A549 (cell line): ENCODE data around the gene APOM. TPM values are rescaled to one million over a fixed set of nuclear protein-coding genes. Genes with fewer than 3 reads are reported as not detected.

Experiments used
- ATAC-seq, 2 experiments: fragments of 200-7000 bp in 1 of 2; fragments of >200 bp in 1 of 2; cut with Nextera tagmentation in 1 of 2; cut with Tn5 transposase in 1 of 2; 3 replicates each; pipeline versions ENCODE4 v1.8.0 to v1.9.1; 2018 to 2020; ENCODE audit warnings: mild to moderate bottlenecking in 1 of 2, moderate library complexity in 1 of 2
- CTCF ChIA-PET: fragments of 300-600 bp; sonication (Branson Sonifier 250); formaldehyde crosslinking; extraction: SDS; loops from one replicate; lab custom pipeline; 2021; ENCODE audit warnings: antibody characterized with exemption, inconsistent platforms; lab: Yijun Ruan, JAX
- POLR2A ChIA-PET: fragments of 350-600 bp; formaldehyde crosslinking; extraction: SDS; loops from one replicate; lab custom pipeline; 2021; ENCODE audit warnings: antibody characterized with exemption, inconsistent platforms; lab: Yijun Ruan, JAX
- DNase-seq, 2 experiments: peaks; one replicate each; pipeline versions ENCODE4 v3.0.0 to v3.0.0-alpha.2; 2011 to 2016; ENCODE audit warnings: low read depth in 1 of 2, low spot score in 1 of 2
- FAIRE-seq: peaks from 2 replicates; lab custom pipeline; 2011; peaks lifted over from hg19 to GRCh38; lab: Jason Lieb, UNC
- H3K27ac ChIP-seq, 2 experiments: fragments of >200 bp; sonication (Bioruptor Twin); formaldehyde crosslinking; 3 replicates each; pipeline ENCODE4 v1.5.1; 2016 to 2017
- H3K4me1 ChIP-seq: fragments of >200 bp; sonication (Bioruptor Twin); formaldehyde crosslinking; 3 replicates; pipeline ENCODE4 v1.6.1; 2016
- H3K4me2 ChIP-seq: fragments of >200 bp; sonication (Bioruptor Twin); formaldehyde crosslinking; 3 replicates; pipeline ENCODE4 v1.6.1; 2016
- H3K4me3 ChIP-seq: fragments of >200 bp; sonication (Bioruptor Twin); formaldehyde crosslinking; 3 replicates; pipeline ENCODE4 v1.5.1; 2016
- H3K9me3 ChIP-seq: fragments of >200 bp; sonication (Bioruptor Twin); formaldehyde crosslinking; 3 replicates; pipeline ENCODE4 v1.6.1; 2016
- CBX2 ChIP-seq: fragments of 200-600 bp; sonication (generic); IDR thresholded peaks from 2 replicates; pipeline ENCODE4 v1.6.1; 2016; ENCODE audit warnings: low read depth, mild to moderate bottlenecking, borderline replicate concordance
- CBX8 ChIP-seq: fragments of 200-600 bp; sonication (generic); IDR thresholded peaks from 2 replicates; pipeline ENCODE4 v1.6.1; 2016
- CEBPB ChIP-seq, 2 experiments: fragments of >200 bp in 1 of 2; sonication (Bioruptor Twin) in 1 of 2; formaldehyde crosslinking in 1 of 2; IDR thresholded peaks; 2 replicates each; pipeline ENCODE4 v1.6.1; 2012 to 2016
- EHMT2 ChIP-seq: fragments of 200-600 bp; sonication (generic); IDR thresholded peaks from 2 replicates; pipeline ENCODE4 v1.6.1; 2016; ENCODE audit warnings: antibody characterized with exemption, low read depth, mild to moderate bottlenecking, moderate library complexity
- EP300 ChIP-seq, 2 experiments: fragments of >200 bp; sonication (Bioruptor Twin); formaldehyde crosslinking; IDR thresholded peaks; 2 replicates in 1 of 2; 3 replicates in 1 of 2; pipeline ENCODE4 v1.6.1; 2016 to 2017
- ESRRA ChIP-seq: fragments of 150-350 bp; IDR thresholded peaks from 2 replicates; pipeline ENCODE4 v1.6.1; 2014; ENCODE audit warnings: mild to moderate bottlenecking, low read length, borderline replicate concordance
- FOSB ChIP-seq: fragments of 250-450 bp; sonication (Bioruptor Pico); IDR thresholded peaks from 2 replicates; pipeline ENCODE4 v1.5.0; 2020; ENCODE audit warnings: mild to moderate bottlenecking, moderate library complexity
- FOSL2 ChIP-seq, 2 experiments: fragments of 450-650 bp in 1 of 2; fragments of >200 bp in 1 of 2; sonication (Bioruptor Twin) in 1 of 2; formaldehyde crosslinking; IDR thresholded peaks; 2 replicates each; pipeline versions ENCODE4 v1.5.0 to v1.6.1; 2016 to 2020; ENCODE audit warnings: mild to moderate bottlenecking in 1 of 2, moderate library complexity in 1 of 2
- GATA3 ChIP-seq: IDR thresholded peaks from 2 replicates; pipeline ENCODE4 v1.6.1; 2012; ENCODE audit warnings: borderline replicate concordance
- HDAC2 ChIP-seq: fragments of 200-600 bp; sonication (generic); IDR thresholded peaks from 2 replicates; pipeline ENCODE4 v1.6.1; 2016
- HEYL ChIP-seq: fragments of 250-450 bp; sonication (Bioruptor Pico); IDR thresholded peaks from 2 replicates; pipeline ENCODE4 v1.8.0; 2021; ENCODE audit warnings: mild to moderate bottlenecking, moderate library complexity
- JUN ChIP-seq, 2 experiments: fragments of >200 bp; sonication (Bioruptor Twin); formaldehyde crosslinking; IDR thresholded peaks; 2 replicates in 1 of 2; 3 replicates in 1 of 2; pipeline ENCODE4 v1.6.1; 2016 to 2017
- JUNB ChIP-seq: fragments of >200 bp; sonication (Bioruptor Twin); formaldehyde crosslinking; IDR thresholded peaks from 2 replicates; pipeline ENCODE4 v1.6.1; 2016
- MAFK ChIP-seq: fragments of 450-650 bp; IDR thresholded peaks from 2 replicates; pipeline ENCODE4 v1.6.1; 2014; ENCODE audit not compliant: partially characterized antibody
- NR3C1 ChIP-seq: fragments of >200 bp; sonication (Bioruptor Twin); formaldehyde crosslinking; IDR thresholded peaks from 3 replicates; pipeline ENCODE4 v1.6.1; 2017
- PHF8 ChIP-seq: fragments of 200-600 bp; sonication (generic); IDR thresholded peaks from 2 replicates; pipeline ENCODE4 v1.6.1; 2016; ENCODE audit warnings: low read depth, mild to moderate bottlenecking, antibody characterized with exemption, moderate library complexity, borderline replicate concordance
- POLR2A ChIP-seq: IDR thresholded peaks from 2 replicates; pipeline ENCODE4 v1.6.1; 2012; ENCODE audit warnings: mild to moderate bottlenecking, low read length
- POLR2AphosphoS2 ChIP-seq: conservative IDR thresholded peaks from 2 replicates; pipeline ENCODE4 v1.6.1; 2012; ENCODE audit warnings: low read length, improper control_type of control experiment, inconsistent platforms
- RAD21 ChIP-seq, 2 experiments: fragments of >200 bp in 1 of 2; sonication (Bioruptor Twin) in 1 of 2; formaldehyde crosslinking in 1 of 2; IDR thresholded peaks in 1 of 2; conservative IDR thresholded peaks in 1 of 2; 2 replicates in 1 of 2; 3 replicates in 1 of 2; pipeline ENCODE4 v1.6.1; 2012 to 2018; ENCODE audit warnings: inconsistent platforms in 1 of 2
- RCOR1 ChIP-seq: fragments of 150-350 bp; IDR thresholded peaks from 2 replicates; pipeline ENCODE4 v1.6.1; 2014; ENCODE audit warnings: antibody characterized with exemption, low read length, low read depth
- RFX5 ChIP-seq: fragments of 450-650 bp; IDR thresholded peaks from 2 replicates; pipeline ENCODE4 v1.7.1; 2014; ENCODE audit warnings: antibody characterized with exemption, mild to moderate bottlenecking, moderate library complexity
- SMC3 ChIP-seq: fragments of >200 bp; sonication (Bioruptor Twin); formaldehyde crosslinking; IDR thresholded peaks from 3 replicates; pipeline ENCODE4 v1.6.1; 2018; ENCODE audit warnings: inconsistent platforms
- TFCP2L1 ChIP-seq: fragments of 250-450 bp; sonication (Bioruptor Pico); IDR thresholded peaks from 2 replicates; pipeline ENCODE4 v1.5.0; 2021; ENCODE audit warnings: mild to moderate bottlenecking
- TP53 ChIP-seq: fragments of 250-450 bp; sonication (Bioruptor Pico); IDR thresholded peaks from 2 replicates; pipeline ENCODE4 v1.5.0; 2021; ENCODE audit warnings: mild to moderate bottlenecking, moderate library complexity
- ZC3H11A ChIP-seq: fragments of 450-650 bp; IDR thresholded peaks from 2 replicates; pipeline ENCODE4 v1.6.1; 2014; ENCODE audit warnings: antibody characterized with exemption, mild to moderate bottlenecking
- ZFP36 ChIP-seq: fragments of 450-650 bp; IDR thresholded peaks from 2 replicates; pipeline ENCODE4 v1.6.1; 2014; ENCODE audit warnings: borderline replicate concordance; ENCODE audit not compliant: partially characterized antibody
- ZNF302 ChIP-seq: fragments of 250-450 bp; sonication (Bioruptor Pico); IDR thresholded peaks from 2 replicates; pipeline ENCODE4 v1.9.0; 2021; ENCODE audit warnings: inconsistent platforms, mild to moderate bottlenecking, moderate library complexity
- WGBS: methylation state at CpG from one replicate; pipeline ENCODE4 v1.1.6; 2017; ENCODE audit errors: missing lambda C conversion rate; 5-methylcytosine and 5-hydroxymethylcytosine counted together
- polyA plus RNA-seq, 4 experiments: library from polyadenylated mRNA; depleted of rRNA in 3 of 4; stranded (reverse); fragments of >200 nt; fragmentation: RNase III in 1 of 4; extraction: RNeasy Plus Mini Kit Qiagen cat#74134 plus additional on column Dnase treatment in 1 of 4; gene quantifications; 2 replicates in 3 of 4; 3 replicates in 1 of 4; pipeline ENCODE4 v1.2.3, GENCODE V29; 2011 to 2017
- TF ChIP-seq, protein P1 (sequence below): IDR thresholded peaks from 2 replicates; pipeline ENCODE4 v1.6.1; 2012; ENCODE audit warnings: low read depth, borderline replicate concordance
- TF ChIP-seq, protein P2 (sequence below): IDR thresholded peaks from 2 replicates; pipeline ENCODE4 v1.6.1; 2012
- TF ChIP-seq, protein P3 (sequence below): IDR thresholded peaks from 2 replicates; pipeline ENCODE4 v1.6.1; 2012
- TF ChIP-seq, protein P4 (sequence below): fragments of >200 bp; sonication (Bioruptor Twin); formaldehyde crosslinking; IDR thresholded peaks from 3 replicates; pipeline ENCODE4 v1.6.1; 2016
- TF ChIP-seq, protein P5 (sequence below): fragments of 250-450 bp; sonication (Bioruptor Pico); IDR thresholded peaks from 2 replicates; pipeline ENCODE4 v1.5.0; 2020; ENCODE audit warnings: low read depth, mild to moderate bottlenecking, moderate library complexity

APOM gene
- polyA plus RNA-seq, 2 of the 4 experiments (the other 2 are of a cell fraction), result 1.5 to 2.6 TPM

DNA sequence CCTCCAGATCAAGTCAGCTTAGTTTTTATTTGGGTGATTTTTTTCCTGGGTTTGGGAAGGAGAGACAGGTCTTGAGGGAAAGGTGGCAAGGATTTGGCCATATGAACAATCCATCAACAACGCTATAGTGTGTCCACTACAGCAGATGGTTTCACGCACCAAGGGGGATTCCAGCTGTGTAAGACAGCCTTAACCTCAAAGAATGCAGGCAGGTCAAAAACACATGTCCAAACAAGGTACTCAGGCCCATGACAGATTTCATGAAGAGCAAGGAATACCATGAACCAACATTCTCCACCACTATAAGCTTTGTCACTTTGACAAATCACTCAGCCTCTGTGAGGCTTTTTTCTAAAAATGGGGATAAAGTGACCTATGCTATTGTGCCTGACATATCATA is 38.7 kb upstream of the APOM start:
- Histone ChIP-seq H3K4me3 (no peak overlapping the region), H3K4me1 (peaks cover 6% of the 10 kb centered on the region), H3K9me3 (no peaks in the 10 kb centered on the region), H3K4me2 (no peak overlapping the region), H3K27ac (no peak overlapping the region)
- WGBS, result 92% methylated on average over 2 of the region's 2 CpGs
- ATAC-seq (no peak), DNase-seq (no peak), FAIRE-seq (no peak)
- TF ChIP-seq, protein P1, sequence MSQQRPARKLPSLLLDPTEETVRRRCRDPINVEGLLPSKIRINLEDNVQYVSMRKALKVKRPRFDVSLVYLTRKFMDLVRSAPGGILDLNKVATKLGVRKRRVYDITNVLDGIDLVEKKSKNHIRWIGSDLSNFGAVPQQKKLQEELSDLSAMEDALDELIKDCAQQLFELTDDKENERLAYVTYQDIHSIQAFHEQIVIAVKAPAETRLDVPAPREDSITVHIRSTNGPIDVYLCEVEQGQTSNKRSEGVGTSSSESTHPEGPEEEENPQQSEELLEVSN, result no peak
- TF ChIP-seq CBX8 (no peak), HDAC2 (no peak), ZC3H11A (no peak), PHF8 (no peak), RCOR1 (no peak), JUNB (no peak), EHMT2 (no peak), HEYL (CRISPR knock-in tag) (no peak), FOSL2 (IDR thresholded peaks at IDR 0.05) (no peak), FOSL2 (CRISPR knock-in tag; IDR thresholded peaks at IDR 0.05) (no peak), GATA3 (no peak), EP300 (IDR thresholded peaks at IDR 0.05) (no peak), NR3C1 (no peak), CBX2 (no peak), MAFK (no peak), SMC3 (no peak), CEBPB (IDR thresholded peaks at IDR 0.05) (no peak)
- TF ChIP-seq, protein P2, sequence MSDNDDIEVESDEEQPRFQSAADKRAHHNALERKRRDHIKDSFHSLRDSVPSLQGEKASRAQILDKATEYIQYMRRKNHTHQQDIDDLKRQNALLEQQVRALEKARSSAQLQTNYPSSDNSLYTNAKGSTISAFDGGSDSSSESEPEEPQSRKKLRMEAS, result no peak
- TF ChIP-seq, protein P3, sequence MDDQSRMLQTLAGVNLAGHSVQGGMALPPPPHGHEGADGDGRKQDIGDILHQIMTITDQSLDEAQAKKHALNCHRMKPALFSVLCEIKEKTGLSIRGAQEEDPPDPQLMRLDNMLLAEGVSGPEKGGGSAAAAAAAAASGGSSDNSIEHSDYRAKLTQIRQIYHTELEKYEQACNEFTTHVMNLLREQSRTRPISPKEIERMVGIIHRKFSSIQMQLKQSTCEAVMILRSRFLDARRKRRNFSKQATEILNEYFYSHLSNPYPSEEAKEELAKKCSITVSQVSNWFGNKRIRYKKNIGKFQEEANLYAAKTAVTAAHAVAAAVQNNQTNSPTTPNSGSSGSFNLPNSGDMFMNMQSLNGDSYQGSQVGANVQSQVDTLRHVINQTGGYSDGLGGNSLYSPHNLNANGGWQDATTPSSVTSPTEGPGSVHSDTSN, result no peak
- ChIA-PET POLR2A (no interaction called here), CTCF (interaction anchor here (1.1 kb wide), 1 partner anchor 18 kb away, joined by 8 read pairs; no protein-coding TSS in a partner anchor)

DNA sequence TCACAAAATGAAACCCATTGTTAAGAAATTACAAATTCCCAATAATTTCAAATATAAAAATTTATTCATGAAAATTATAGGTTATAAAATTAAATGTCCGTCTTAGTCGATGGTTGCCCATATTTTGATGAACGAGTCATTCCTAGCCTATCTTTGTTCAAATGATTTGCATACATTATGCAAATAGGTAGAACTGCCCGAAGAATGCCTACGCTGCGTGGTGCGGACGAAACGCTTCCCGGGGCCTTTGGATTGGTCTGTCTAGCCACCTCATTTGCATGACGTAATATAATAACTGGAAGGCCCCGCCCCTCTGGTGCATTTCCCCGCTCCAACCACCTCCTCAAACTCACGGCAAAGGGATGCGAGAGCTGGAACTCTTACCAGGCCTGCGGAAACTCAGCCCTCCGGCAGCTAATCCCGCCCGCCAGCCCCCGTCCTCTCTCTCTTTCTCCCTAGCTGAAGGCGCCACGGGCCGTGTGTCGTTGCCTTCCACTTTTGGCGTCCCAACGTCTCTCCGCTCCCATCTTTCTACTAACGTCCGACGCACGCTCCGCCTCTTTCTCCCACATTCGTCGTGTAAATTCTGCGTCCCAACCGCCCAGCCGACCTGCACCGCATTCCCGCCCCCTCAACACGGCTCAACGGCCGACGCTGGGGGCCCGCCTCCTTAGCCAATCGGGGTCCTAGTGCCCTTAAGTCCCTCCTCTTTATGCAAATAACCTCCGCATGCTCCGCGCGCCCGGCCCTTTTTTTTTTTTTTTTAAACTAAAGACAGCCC is 35.7 kb upstream of the APOM start:
- no peak for FAIRE-seq
- TF ChIP-seq PHF8 (peak; percentile 74; the same call in 1 of the 2 replicates), TP53 (CRISPR knock-in tag) (no peak), TFCP2L1 (CRISPR knock-in tag) (no peak), POLR2AphosphoS2 (no peak), JUN (IDR thresholded peaks at IDR 0.05) (no peak; a peak in 1 of 5 replicates), POLR2A (peak; percentile 47), RAD21 (conservative IDR thresholded peaks at IDR 0.05 in 1 of 2, IDR thresholded peaks at IDR 0.05 in 1 of 2) (no peak), ZFP36 (no peak), ESRRA (no peak), FOSB (CRISPR knock-in tag) (no peak), RFX5 (no peak), ZNF302 (no peak)
- TF ChIP-seq, protein P4, sequence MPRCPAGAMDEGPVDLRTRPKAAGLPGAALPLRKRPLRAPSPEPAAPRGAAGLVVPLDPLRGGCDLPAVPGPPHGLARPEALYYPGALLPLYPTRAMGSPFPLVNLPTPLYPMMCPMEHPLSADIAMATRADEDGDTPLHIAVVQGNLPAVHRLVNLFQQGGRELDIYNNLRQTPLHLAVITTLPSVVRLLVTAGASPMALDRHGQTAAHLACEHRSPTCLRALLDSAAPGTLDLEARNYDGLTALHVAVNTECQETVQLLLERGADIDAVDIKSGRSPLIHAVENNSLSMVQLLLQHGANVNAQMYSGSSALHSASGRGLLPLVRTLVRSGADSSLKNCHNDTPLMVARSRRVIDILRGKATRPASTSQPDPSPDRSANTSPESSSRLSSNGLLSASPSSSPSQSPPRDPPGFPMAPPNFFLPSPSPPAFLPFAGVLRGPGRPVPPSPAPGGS, result peak; percentile 57; the same call in 1 of the 3 replicates
- TF ChIP-seq, protein P1, result peak; percentile 94
- TF ChIP-seq, protein P2, result peak; percentile 81
- TF ChIP-seq, protein P3, result no peak
- TF ChIP-seq, protein P5, sequence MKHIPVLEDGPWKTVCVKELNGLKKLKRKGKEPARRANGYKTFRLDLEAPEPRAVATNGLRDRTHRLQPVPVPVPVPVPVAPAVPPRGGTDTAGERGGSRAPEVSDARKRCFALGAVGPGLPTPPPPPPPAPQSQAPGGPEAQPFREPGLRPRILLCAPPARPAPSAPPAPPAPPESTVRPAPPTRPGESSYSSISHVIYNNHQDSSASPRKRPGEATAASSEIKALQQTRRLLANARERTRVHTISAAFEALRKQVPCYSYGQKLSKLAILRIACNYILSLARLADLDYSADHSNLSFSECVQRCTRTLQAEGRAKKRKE (CRISPR knock-in tag), result no peak

More for the DNA sequence above, 35.7 kb upstream of the APOM start:
- DNase-seq (peak; percentile 92 to 99), ATAC-seq (peak; percentile 92 to 93)
- Histone ChIP-seq H3K9me3 (no peaks in the 10 kb centered on the region), H3K4me2 (peak overlapping the region; percentile 96), H3K4me3 (peak overlapping the region; percentile 48), H3K27ac (peak overlapping the region; percentile 92), H3K4me1 (peaks cover 15% of the 10 kb centered on the region)
- 2% methylated on average over 50 of the region's 50 CpGs for WGBS
- ChIA-PET CTCF (interaction anchor here (0.5 to 0.6 kb wide), 2 partner anchors 19 to 350 kb away, joined by 3 to 5 read pairs; no protein-coding TSS in a partner anchor), POLR2A (interaction anchor here (0.7 to 1.7 kb wide), 5 partner anchors 13 to 79 kb away, joined by 3 to 8 read pairs (median 5); partner anchors contain the start of genes C6orf47, DDX39B and NFKBIL1)
